ENCODE results near the gene SUPT3H. TPM values are rescaled to one million over a fixed set of nuclear protein-coding genes. Genes with fewer than 3 reads are reported as not detected.
"Not testable (repeated sequence)": the region's sequence is repeated elsewhere in the genome, so short reads cannot be mapped to it uniquely, and the experiment has no call there.

SUPT3H gene
- total RNA-seq, 4 donors from 2014 or later = 1.1 to 4.7 (median 3.7) TPM

GRCh38 chr6:45072016-45072415, 305.7 kb downstream of the SUPT3H start:
- no peaks in the 10 kb centered on the region for H3K9me3 ChIP-seq
- no peaks in the 10 kb centered on the region for H3K4me1 ChIP-seq
- H3K36me3 ChIP-seq = no peaks in the 10 kb centered on the region
- 82% methylated on average over 1 of the region's 1 CpG for WGBS
- DNase-seq (ENCODE audit: low spot score in 2 of 2) = no peak
- H3K27me3 ChIP-seq = no peaks in the 10 kb centered on the region
- H3K27ac ChIP-seq = no peak overlapping the region
- H3K4me3 ChIP-seq = no peak overlapping the region
- no peak for TF ChIP-seq POLR2A (IDR thresholded peaks at IDR 0.05)

DNA sequence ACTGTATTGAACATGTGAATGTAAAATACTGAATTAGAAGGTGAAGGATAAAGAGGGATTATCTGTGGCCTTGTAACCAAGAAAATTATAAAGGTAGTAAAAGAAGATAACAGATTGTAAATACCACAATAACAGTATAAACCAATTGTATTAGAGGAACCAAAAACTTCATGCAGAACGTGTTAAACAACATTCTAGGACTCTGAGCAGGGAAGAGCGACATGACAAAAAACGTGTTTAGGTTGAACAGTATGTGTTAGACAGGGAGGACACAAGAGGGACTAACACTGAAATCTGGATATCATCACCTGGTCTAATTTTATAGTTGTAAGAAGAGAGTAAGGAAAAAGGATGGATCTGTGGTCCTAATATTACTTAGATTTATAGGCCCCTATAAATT, 308.6 kb downstream of the SUPT3H start:
- Histone ChIP-seq H3K27ac (no peak overlapping the region), H3K4me1 (no peaks in the 10 kb centered on the region), H3K27me3 (no peaks in the 10 kb centered on the region), H3K36me3 (no peaks in the 10 kb centered on the region), H3K9me3 (no peaks in the 10 kb centered on the region), H3K4me3 (no peak overlapping the region)
- WGBS = 67% methylated on average over 3 of the region's 3 CpGs
- TF ChIP-seq CTCF (IDR thresholded peaks at IDR 0.05) = no peak
- no peak for TF ChIP-seq EP300 (IDR thresholded peaks at IDR 0.05)
- TF ChIP-seq POLR2A (IDR thresholded peaks at IDR 0.05) = no peak
- TF ChIP-seq POLR2AphosphoS5 (IDR thresholded peaks at IDR 0.05) = no peak
- no peak for DNase-seq (ENCODE audit: low spot score in 2 of 2)

DNA sequence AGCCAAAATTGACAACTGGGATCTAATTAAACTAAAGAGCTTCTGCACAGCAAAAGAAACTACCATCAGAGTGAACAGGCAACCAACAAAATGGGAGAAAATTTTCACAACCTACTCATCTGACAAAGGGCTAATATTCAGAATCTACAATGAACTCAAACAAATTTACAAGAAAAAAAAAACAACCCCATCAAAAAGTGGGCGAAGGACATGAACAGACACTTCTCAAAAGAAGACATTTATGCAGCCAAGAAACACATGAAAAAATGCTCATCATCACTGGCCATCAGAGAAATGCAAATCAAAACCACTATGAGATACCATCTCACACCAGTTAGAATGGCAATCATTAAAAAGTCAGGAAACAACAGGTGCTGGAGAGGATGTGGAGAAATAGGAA, 310.3 kb downstream of the SUPT3H start:
- WGBS = 100% methylated on average over 1 of the region's 1 CpG
- not testable (repeated sequence) for H3K36me3 ChIP-seq; DNase-seq (ENCODE audit: low spot score in 2 of 2); H3K4me1 ChIP-seq; H3K27ac ChIP-seq; H3K9me3 ChIP-seq; H3K4me3 ChIP-seq; H3K27me3 ChIP-seq

- not testable (repeated sequence) for H3K27ac ChIP-seq; H3K4me1 ChIP-seq; DNase-seq (ENCODE audit: low spot score in 2 of 2); H3K27me3 ChIP-seq; H3K36me3 ChIP-seq; H3K9me3 ChIP-seq; H3K4me3 ChIP-seq
- WGBS = 97% methylated on average over 10 of the region's 15 CpGs
Measured at GRCh38 chr6:45062659-45063058, 315.1 kb downstream of the SUPT3H start.

DNA sequence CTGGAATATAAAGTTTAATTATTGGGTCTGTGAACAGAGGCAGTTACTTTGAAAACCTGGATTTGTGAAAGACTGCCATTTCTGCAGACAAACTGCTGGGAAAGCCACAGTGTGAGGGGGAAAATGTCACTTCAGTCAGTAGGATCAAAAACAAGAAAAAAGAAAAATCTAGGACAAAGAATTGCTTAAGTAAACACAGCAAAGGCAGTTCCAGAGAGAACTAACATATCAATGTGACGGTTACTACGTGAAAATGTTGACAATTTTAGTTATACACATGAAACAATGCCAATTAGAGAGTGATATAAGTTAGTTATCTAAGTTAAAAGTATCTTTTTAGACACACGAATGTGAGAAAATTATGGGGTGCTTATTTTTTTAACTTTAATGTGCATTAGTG, 320.0 kb downstream of the SUPT3H start:
- TF ChIP-seq POLR2A (IDR thresholded peaks at IDR 0.05) (no peak), POLR2AphosphoS5 (IDR thresholded peaks at IDR 0.05) (no peak), EP300 (IDR thresholded peaks at IDR 0.05) (no peak), CTCF (IDR thresholded peaks at IDR 0.05) (no peak)
- Histone ChIP-seq H3K4me1 (no peaks in the 10 kb centered on the region), H3K27me3 (no peaks in the 10 kb centered on the region), H3K36me3 (no peaks in the 10 kb centered on the region), H3K27ac (no peak overlapping the region), H3K9me3 (peaks cover 4% of the 10 kb centered on the region), H3K4me3 (no peak overlapping the region)
- WGBS = 77% methylated on average over 3 of the region's 3 CpGs
- DNase-seq (ENCODE audit: low spot score in 2 of 2) = no peak

GRCh38 chr6:45054610-45055009, 323.1 kb downstream of the SUPT3H start:
- no peak for TF ChIP-seq EP300 (IDR thresholded peaks at IDR 0.05)
- TF ChIP-seq POLR2AphosphoS5 (IDR thresholded peaks at IDR 0.05) = no peak
- TF ChIP-seq CTCF (IDR thresholded peaks at IDR 0.05) = no peak
- TF ChIP-seq POLR2A (IDR thresholded peaks at IDR 0.05) = no peak
- Histone ChIP-seq H3K27ac (no peak overlapping the region), H3K4me3 (no peak overlapping the region), H3K36me3 (no peaks in the 10 kb centered on the region), H3K27me3 (no peaks in the 10 kb centered on the region), H3K9me3 (no peaks in the 10 kb centered on the region), H3K4me1 (no peaks in the 10 kb centered on the region)
- WGBS = 81% methylated on average over 1 of the region's 1 CpG
- DNase-seq (ENCODE audit: low spot score in 2 of 2) = no peak

- no peaks in the 10 kb centered on the region for H3K4me1 ChIP-seq
- H3K4me3 ChIP-seq = no peak overlapping the region
- no peaks in the 10 kb centered on the region for H3K27me3 ChIP-seq
- no peak overlapping the region for H3K27ac ChIP-seq
- no peak for TF ChIP-seq POLR2AphosphoS5 (IDR thresholded peaks at IDR 0.05)
- no peak for TF ChIP-seq EP300 (IDR thresholded peaks at IDR 0.05)
- no peak for TF ChIP-seq CTCF (IDR thresholded peaks at IDR 0.05)
- no peak for TF ChIP-seq POLR2A (IDR thresholded peaks at IDR 0.05)
- WGBS = 85% methylated on average over 2 of the region's 2 CpGs
- no peaks in the 10 kb centered on the region for H3K9me3 ChIP-seq
- no peaks in the 10 kb centered on the region for H3K36me3 ChIP-seq
- no peak for DNase-seq (ENCODE audit: low spot score in 2 of 2)
Measured at GRCh38 chr6:45052325-45052724, 325.4 kb downstream of the SUPT3H start.
